ENCODE data around the gene NOD1. TPM values are rescaled to one million over a fixed set of nuclear protein-coding genes. Genes with fewer than 3 reads are reported as not detected.
A peak's percentile ranks its signal among the peaks of the same experiment; 100 is the strongest.
"Not testable (repeated sequence)": the region's sequence is repeated elsewhere in the genome, so short reads cannot be mapped to it uniquely, and the experiment has no call there.

Gene NOD1
- total and polyA plus RNA-seq, 2 experiments from 2014 or later = 5.9 to 11.1 TPM

DNA sequence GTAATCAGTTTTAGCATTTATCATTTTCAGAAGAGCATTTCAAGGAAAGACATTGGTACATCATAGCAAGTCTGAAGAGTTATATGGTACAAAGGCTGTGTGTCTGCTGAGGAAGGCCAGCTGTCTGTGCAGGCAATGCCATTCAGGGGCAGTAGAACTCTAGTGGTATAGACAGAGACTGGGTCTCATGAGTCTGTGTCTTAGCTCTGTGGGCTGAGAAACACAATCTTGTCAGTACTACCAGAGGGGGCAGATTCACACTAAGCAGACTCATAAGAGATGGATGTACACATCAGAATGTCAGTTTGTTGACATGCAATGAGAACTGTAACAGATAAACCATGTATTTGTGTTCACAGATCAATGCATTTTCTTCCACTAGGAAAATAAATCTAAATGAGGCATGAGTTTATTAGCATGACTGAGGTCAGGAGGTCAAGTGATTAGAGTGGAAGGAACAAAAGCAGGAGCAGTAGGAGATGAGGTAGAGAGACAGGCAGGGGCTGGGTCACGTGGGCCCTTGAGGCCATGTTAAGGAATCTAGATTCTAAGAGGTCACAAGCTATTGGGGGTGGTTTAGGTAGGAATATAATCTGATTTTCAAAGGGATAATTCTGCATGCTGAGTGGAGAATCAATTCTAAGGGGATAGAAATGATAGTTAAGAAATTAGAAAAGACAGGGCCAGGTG lies 33.5 kb upstream of the NOD1 start:
- Histone ChIP-seq H3F3A (ENCODE audit: insufficient read depth) (no peaks in the 10 kb centered on the region), H3K4me3 (no peak overlapping the region), H3K36me3 (ENCODE audit: low read depth) (no peaks in the 10 kb centered on the region), H3K9ac (no peak overlapping the region), H3K9me2 (ENCODE audit: insufficient read depth) (no peaks in the 10 kb centered on the region), H3K27me3 (replicated peaks; ENCODE audit: insufficient read depth) (no peaks in the 10 kb centered on the region), H3K4me2 (ENCODE audit: unreplicated experiment) (no peak overlapping the region), H4K20me1 (ENCODE audit: insufficient read depth) (no peaks in the 10 kb centered on the region), H3K79me2 (ENCODE audit: insufficient read depth) (no peaks in the 10 kb centered on the region), H3K27ac (no peak overlapping the region), H3K9me3 (ENCODE audit: low read depth) (no peaks in the 10 kb centered on the region), H3K4me1 (ENCODE audit: insufficient read depth) (no peaks in the 10 kb centered on the region), H2AFZ (no peak overlapping the region)
- 94 to 100% methylated on average over 1 of the region's 1 CpG for WGBS, 2 experiments (ENCODE audit: low coverage in 1 of 2, low lambda C conversion rate in 2 of 2, missing lambda C conversion rate in 2 of 2)
- in situ Hi-C loops (cut with MboI) = no loop called here
- TF ChIP-seq EZH2 (IDR thresholded peaks at IDR 0.05; ENCODE audit: insufficient read depth, poor library complexity, severe bottlenecking) = no peak
- no peak for TF ChIP-seq EZH2phosphoT487 (IDR thresholded peaks at IDR 0.05; ENCODE audit: insufficient read depth, low read depth)
- DNase-seq = no peak

DNA sequence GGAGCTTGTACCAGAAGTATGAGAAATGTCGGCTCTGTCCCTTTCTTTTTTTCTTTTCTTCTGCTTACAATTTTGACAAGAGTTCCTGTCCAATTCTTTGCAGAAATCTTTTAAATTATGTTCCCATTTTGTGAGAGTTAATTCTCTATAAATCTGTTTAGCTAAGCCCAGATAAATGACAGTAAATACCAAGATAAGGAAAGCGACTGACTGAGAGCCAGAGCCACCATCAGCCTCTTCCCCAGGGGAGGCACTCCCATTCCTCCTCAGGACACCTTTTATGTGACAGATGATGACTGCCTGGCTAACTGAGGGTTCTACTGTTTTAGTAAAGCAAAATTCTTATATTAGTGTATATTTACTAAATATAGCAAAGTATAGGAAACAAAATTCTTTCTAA lies 32.9 kb upstream of the NOD1 start:
- no peak overlapping the region for H3K4me2 ChIP-seq (ENCODE audit: unreplicated experiment)
- in situ Hi-C loops (cut with MboI) = no loop called here

DNA sequence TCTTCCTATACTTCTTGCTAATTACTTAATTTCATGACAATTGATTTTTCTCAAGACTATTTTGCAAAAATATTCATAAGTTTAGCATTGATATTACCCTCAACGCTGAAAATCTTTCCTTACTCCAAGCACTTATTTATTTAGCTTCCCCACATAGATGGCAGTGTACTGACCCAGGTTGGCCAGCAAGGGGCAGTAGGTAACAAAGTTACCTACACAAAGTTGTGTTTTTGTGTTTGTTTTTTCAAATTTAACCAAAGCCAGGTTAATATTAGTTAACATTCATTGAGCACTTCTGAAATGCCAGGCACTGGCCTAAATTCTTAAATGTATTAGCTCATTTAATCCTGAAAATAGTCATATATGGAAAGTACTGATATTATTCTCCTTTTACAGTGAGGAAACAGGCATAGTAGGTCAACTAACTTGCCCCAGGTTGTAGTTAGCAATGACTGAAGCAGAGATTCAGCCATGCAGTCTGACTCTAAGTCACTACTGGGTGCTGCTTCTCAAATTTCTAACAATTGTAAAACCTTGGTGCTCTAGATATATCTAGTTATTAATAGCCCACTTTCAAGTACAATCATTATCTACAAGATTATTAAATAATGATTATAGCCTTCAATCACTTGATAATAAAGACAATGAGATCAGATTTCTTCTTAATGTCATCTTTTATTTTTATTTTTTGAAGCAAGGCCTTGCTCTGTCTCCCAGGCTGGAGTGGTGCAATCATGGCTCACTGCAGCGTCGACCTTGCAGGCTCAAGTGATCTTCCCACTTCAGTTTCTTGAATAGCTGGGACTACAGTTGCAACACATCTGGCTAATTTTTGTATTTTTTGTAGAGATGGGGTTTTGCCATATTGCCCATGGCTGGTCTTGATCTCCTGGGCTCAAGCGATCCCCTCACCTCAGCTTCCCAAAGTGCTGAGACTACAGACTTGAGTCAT lies 31.8 kb upstream of the NOD1 start:
- in situ Hi-C loops (cut with MboI) = no loop called here
- DNase-seq = peak; percentile 68
- H3K27ac ChIP-seq = no peak overlapping the region

More for the DNA sequence above, 32.9 kb upstream of the NOD1 start:
- Histone ChIP-seq H3F3A (ENCODE audit: insufficient read depth) (no peaks in the 10 kb centered on the region), H3K4me3 (no peak overlapping the region), H3K9me2 (ENCODE audit: insufficient read depth) (no peaks in the 10 kb centered on the region), H3K27me3 (replicated peaks; ENCODE audit: insufficient read depth) (no peaks in the 10 kb centered on the region), H3K4me1 (ENCODE audit: insufficient read depth) (no peaks in the 10 kb centered on the region), H3K36me3 (ENCODE audit: low read depth) (no peaks in the 10 kb centered on the region), H3K27ac (no peak overlapping the region), H3K79me2 (ENCODE audit: insufficient read depth) (no peaks in the 10 kb centered on the region), H3K9ac (no peak overlapping the region), H2AFZ (no peak overlapping the region), H4K20me1 (ENCODE audit: insufficient read depth) (no peaks in the 10 kb centered on the region), H3K9me3 (ENCODE audit: low read depth) (no peaks in the 10 kb centered on the region)
- 96 to 100% methylated on average over 2 of the region's 2 CpGs for WGBS, 2 experiments (ENCODE audit: low coverage in 1 of 2, low lambda C conversion rate in 2 of 2, missing lambda C conversion rate in 2 of 2)
- no peak for DNase-seq
- TF ChIP-seq EZH2phosphoT487 (IDR thresholded peaks at IDR 0.05; ENCODE audit: insufficient read depth, low read depth) = no peak
- TF ChIP-seq EZH2 (IDR thresholded peaks at IDR 0.05; ENCODE audit: insufficient read depth, poor library complexity, severe bottlenecking) = no peak

DNA sequence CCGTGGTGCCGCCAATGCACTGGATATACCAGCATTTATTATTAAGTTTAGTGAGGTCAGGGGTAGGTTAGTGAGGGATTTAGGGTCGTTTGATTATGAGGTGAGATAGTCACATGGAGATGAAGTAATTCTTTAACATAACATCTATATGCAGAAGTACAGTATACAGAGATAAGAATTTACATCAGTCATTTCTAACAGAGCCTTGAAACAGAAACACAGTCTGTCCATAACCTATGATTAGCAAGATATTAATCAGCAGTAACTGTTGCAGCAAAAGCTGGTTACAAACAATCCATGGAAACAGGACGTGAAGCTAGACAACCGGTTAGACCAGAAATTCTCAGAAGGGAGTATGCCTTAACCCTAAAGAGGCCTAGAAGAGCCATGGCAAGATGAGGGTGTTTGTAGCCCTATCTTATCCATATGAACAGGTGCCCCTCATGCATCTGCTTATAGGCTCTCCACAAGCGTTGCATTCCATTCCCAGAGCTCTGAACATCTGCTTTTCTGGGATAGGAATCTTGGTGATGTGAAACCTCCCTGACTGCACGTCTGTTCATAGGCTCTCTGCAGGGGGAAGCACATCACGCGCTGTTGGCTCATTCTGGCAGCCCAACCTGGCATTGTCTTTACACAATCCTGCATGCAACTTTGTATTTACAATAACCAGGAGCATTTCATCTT lies 30.7 kb upstream of the NOD1 start:
- H3K27me3 ChIP-seq (replicated peaks; ENCODE audit: insufficient read depth); H2AFZ ChIP-seq; H3F3A ChIP-seq (ENCODE audit: insufficient read depth); H4K20me1 ChIP-seq (ENCODE audit: insufficient read depth); H3K9ac ChIP-seq; H3K4me1 ChIP-seq (ENCODE audit: insufficient read depth); H3K9me2 ChIP-seq (ENCODE audit: insufficient read depth); H3K79me2 ChIP-seq (ENCODE audit: insufficient read depth); in situ Hi-C loops (cut with MboI); H3K27ac ChIP-seq; H3K9me3 ChIP-seq (ENCODE audit: low read depth); H3K4me3 ChIP-seq; H3K4me2 ChIP-seq (ENCODE audit: unreplicated experiment); H3K36me3 ChIP-seq (ENCODE audit: low read depth); DNase-seq: not testable (repeated sequence)
- 35 to 49% methylated on average over 8 to 9 of the region's 9 CpGs for WGBS, 2 experiments (ENCODE audit: low coverage in 1 of 2, low lambda C conversion rate in 2 of 2, missing lambda C conversion rate in 2 of 2)

More for the DNA sequence above, 31.8 kb upstream of the NOD1 start:
- Histone ChIP-seq H3K9ac (no peak overlapping the region), H4K20me1 (ENCODE audit: insufficient read depth) (no peaks in the 10 kb centered on the region), H3K27me3 (replicated peaks; ENCODE audit: insufficient read depth) (no peaks in the 10 kb centered on the region), H2AFZ (no peak overlapping the region), H3K36me3 (ENCODE audit: low read depth) (no peaks in the 10 kb centered on the region), H3K4me2 (ENCODE audit: unreplicated experiment) (no peak overlapping the region), H3F3A (ENCODE audit: insufficient read depth) (no peaks in the 10 kb centered on the region), H3K9me2 (ENCODE audit: insufficient read depth) (no peaks in the 10 kb centered on the region), H3K4me3 (no peak overlapping the region), H3K9me3 (ENCODE audit: low read depth) (no peaks in the 10 kb centered on the region), H3K4me1 (ENCODE audit: insufficient read depth) (peaks cover 5% of the 10 kb centered on the region; the same call in 1 of the 2 replicates), H3K79me2 (ENCODE audit: insufficient read depth) (no peaks in the 10 kb centered on the region)
- TF ChIP-seq EZH2 (IDR thresholded peaks at IDR 0.05; ENCODE audit: insufficient read depth, poor library complexity, severe bottlenecking) (no peak), EZH2phosphoT487 (IDR thresholded peaks at IDR 0.05; ENCODE audit: insufficient read depth, low read depth) (no peak)
- 91 to 95% methylated on average over 4 of the region's 4 CpGs for WGBS, 2 experiments (ENCODE audit: low coverage in 1 of 2, low lambda C conversion rate in 2 of 2, missing lambda C conversion rate in 2 of 2)

DNA sequence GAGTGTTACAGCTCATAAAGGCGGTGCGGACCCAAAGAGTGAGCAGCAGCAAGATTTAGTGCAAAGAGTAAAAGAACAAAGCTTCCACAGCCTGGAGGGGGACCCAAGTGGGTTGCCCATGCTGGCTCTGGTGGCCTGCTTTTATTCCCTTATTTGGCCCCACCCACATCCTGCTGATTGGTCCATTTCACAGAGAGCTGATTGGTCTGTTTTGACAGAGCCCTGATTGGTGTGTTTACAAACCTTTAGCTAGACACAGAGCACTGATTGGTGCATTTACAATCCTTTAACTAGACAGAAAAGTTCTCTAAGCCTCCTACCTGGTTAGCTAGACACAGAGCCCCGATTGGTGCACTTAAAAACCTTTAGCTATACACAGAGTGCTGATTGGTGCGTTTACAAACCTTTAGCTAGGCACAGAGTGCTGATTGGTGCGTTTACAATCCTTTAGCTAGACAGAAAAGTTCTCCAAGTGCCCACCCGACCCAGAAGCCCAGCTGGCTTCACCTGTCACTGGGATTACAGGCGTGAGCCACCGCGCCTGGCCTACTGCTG lies 28.8 kb upstream of the NOD1 start:
- DNase-seq; H3K4me3 ChIP-seq; in situ Hi-C loops (cut with MboI); H3K9me2 ChIP-seq (ENCODE audit: insufficient read depth); H3F3A ChIP-seq (ENCODE audit: insufficient read depth); H3K27ac ChIP-seq; H3K4me2 ChIP-seq (ENCODE audit: unreplicated experiment); H3K9me3 ChIP-seq (ENCODE audit: low read depth); H3K36me3 ChIP-seq (ENCODE audit: low read depth); H2AFZ ChIP-seq; H3K9ac ChIP-seq; H4K20me1 ChIP-seq (ENCODE audit: insufficient read depth); H3K27me3 ChIP-seq (replicated peaks; ENCODE audit: insufficient read depth): not testable (repeated sequence)
- Histone ChIP-seq H3K79me2 (ENCODE audit: insufficient read depth) (peaks cover 22% of the 10 kb centered on the region), H3K4me1 (ENCODE audit: insufficient read depth) (peaks cover 15% of the 10 kb centered on the region; the same call in 1 of the 2 replicates)
- 89 to 94% methylated on average over 9 of the region's 9 CpGs for WGBS, 2 experiments (ENCODE audit: low coverage in 1 of 2, low lambda C conversion rate in 2 of 2, missing lambda C conversion rate in 2 of 2)

Data from GM23248 (cell line).